ENCODE results near the gene SRBD1. TPM values are rescaled to one million over a fixed set of nuclear protein-coding genes. Genes with fewer than 3 reads are reported as not detected.

Gene SRBD1
- total RNA-seq, 1 experiment from 2014 or later: 22.8 TPM

- no peaks in the 10 kb centered on the region; the same call in 1 of the 2 replicates for H3K4me1 Mint-ChIP-seq
Observed at GRCh38 chr2:45443012-45443411, 168.1 kb downstream of the SRBD1 start.

GRCh38 chr2:45442026-45442425, 169.0 kb downstream of the SRBD1 start:
- POLR2A ChIA-PET: no interaction called here
- H3K27ac Mint-ChIP-seq: no peak overlapping the region; the same call in 1 of the 2 replicates
- DNase-seq (ENCODE audit: low spot score) (no peak), ATAC-seq (no peak)
- H3K27me3 Mint-ChIP-seq (ENCODE audit: low read depth): no peaks in the 10 kb centered on the region
- peaks cover 13% of the 10 kb centered on the region for H3K9me3 Mint-ChIP-seq
- CTCF ChIA-PET: no interaction called here
- H3K4me3 Mint-ChIP-seq: no peak overlapping the region
- H3K4me1 Mint-ChIP-seq: no peaks in the 10 kb centered on the region; the same call in 1 of the 2 replicates
- peaks cover 9% of the 10 kb centered on the region for H3K36me3 Mint-ChIP-seq
- TF ChIP-seq RORB (CRISPR knock-in tag; IDR thresholded peaks at IDR 0.05): no peak
- TF ChIP-seq MXD4 (CRISPR knock-in tag; IDR thresholded peaks at IDR 0.05; ENCODE audit: borderline replicate concordance): no peak
- TF ChIP-seq IRF2 (CRISPR knock-in tag; IDR thresholded peaks at IDR 0.05; ENCODE audit: borderline replicate concordance, low read depth): no peak

More at GRCh38 chr2:45443012-45443411, 168.1 kb downstream of the SRBD1 start:
- no peak for ATAC-seq
- no peak for DNase-seq (ENCODE audit: low spot score)
- Mint-ChIP-seq H3K9me3 (peaks cover 3% of the 10 kb centered on the region; the same call in 1 of the 2 replicates), H3K27ac (0 out of 2 replicates have a peak overlapping the region, but pooled peaks have one; percentile 0), H3K36me3 (no peaks in the 10 kb centered on the region; the same call in 1 of the 2 replicates), H3K27me3 (ENCODE audit: low read depth) (no peaks in the 10 kb centered on the region), H3K4me3 (no peak overlapping the region)
- CTCF ChIA-PET: interaction anchor here (0.9 kb wide), 1 partner anchor 442 kb away, joined by 3 read pairs; no protein-coding TSS in a partner anchor
- POLR2A ChIA-PET: no interaction called here
- no peak for TF ChIP-seq SMAD4 (CRISPR knock-in tag; IDR thresholded peaks at IDR 0.05)
- TF ChIP-seq FOXP1 (CRISPR knock-in tag; IDR thresholded peaks at IDR 0.05; ENCODE audit: borderline replicate concordance): no peak
- no peak for TF ChIP-seq ZNF263 (CRISPR knock-in tag; IDR thresholded peaks at IDR 0.05; ENCODE audit: low read depth)
- TF ChIP-seq ATF1 (CRISPR knock-in tag; IDR thresholded peaks at IDR 0.05): no peak
- TF ChIP-seq CTCF (IDR thresholded peaks at IDR 0.05): no peak

- H3K27me3 Mint-ChIP-seq (ENCODE audit: low read depth): no peaks in the 10 kb centered on the region
- TF ChIP-seq ZNF219 (CRISPR knock-in tag; IDR thresholded peaks at IDR 0.05; ENCODE audit: borderline replicate concordance) (no peak), CREM (CRISPR knock-in tag; IDR thresholded peaks at IDR 0.05) (no peak), CBFB (CRISPR knock-in tag; IDR thresholded peaks at IDR 0.05; ENCODE audit: low read depth) (no peak), TCF7 (CRISPR knock-in tag; IDR thresholded peaks at IDR 0.05; ENCODE audit: low read depth) (no peak), AFF4 (CRISPR knock-in tag; IDR thresholded peaks at IDR 0.05; ENCODE audit: borderline replicate concordance) (no peak), GTF2I (CRISPR knock-in tag; conservative IDR thresholded peaks at IDR 0.05) (no peak), ZNF532 (CRISPR knock-in tag; IDR thresholded peaks at IDR 0.05; ENCODE audit: borderline replicate concordance) (no peak), ZBTB43 (CRISPR knock-in tag; IDR thresholded peaks at IDR 0.05) (no peak), GABPB1 (CRISPR knock-in tag; IDR thresholded peaks at IDR 0.05) (no peak)
- no peak overlapping the region for H3K4me3 Mint-ChIP-seq
- H3K36me3 Mint-ChIP-seq: peaks cover 11% of the 10 kb centered on the region
- POLR2A ChIA-PET: no interaction called here
- no peaks in the 10 kb centered on the region; the same call in 1 of the 2 replicates for H3K4me1 Mint-ChIP-seq
- no peak overlapping the region for H3K27ac Mint-ChIP-seq
- peaks cover 16% of the 10 kb centered on the region for H3K9me3 Mint-ChIP-seq
- no peak for DNase-seq (ENCODE audit: low spot score)
- CTCF ChIA-PET: no interaction called here
- no peak for ATAC-seq
Observed at GRCh38 chr2:45441571-45441970, 169.5 kb downstream of the SRBD1 start.

Measured in WTC11 (cell line).